T-cell (primary cell): Measurements from ENCODE around the gene GPR89A. TPM values are rescaled to one million over a fixed set of nuclear protein-coding genes. Genes with fewer than 3 reads are reported as not detected.
A peak's percentile ranks its signal among the peaks of the same experiment; 100 is the strongest.

ENCODE experiments used
- ATAC-seq, 4 experiments: fragments of 200-7000 bp in 3 of 4; fragments of 150-1000 bp in 1 of 4; cut with Tn5 transposase; replicated peaks in 1 of 4; 1 replicate in 3 of 4; 2 replicates in 1 of 4; pipeline ENCODE4 v1.10.0; 2021; ENCODE audit warnings: moderate library complexity in 3 of 4, mild to moderate bottlenecking in 2 of 4, moderate number of reproducible peaks in 1 of 4
- CTCF ChIA-PET, 2 donors: fragments of 300-600 bp; sonication (Branson Sonifier 250); formaldehyde crosslinking; loops; one replicate each; lab custom pipeline; 2022; ENCODE audit warnings: antibody characterized with exemption in 2 of 2; lab: Charles Lee
- POLR2A ChIA-PET, 2 donors: fragments of 300-600 bp; sonication (Branson Sonifier 250); formaldehyde crosslinking; loops; one replicate each; lab custom pipeline; 2022; ENCODE audit warnings: antibody characterized with exemption in 2 of 2; lab: Charles Lee
- DNase-seq, 35 experiments: peaks; one replicate each; pipeline versions ENCODE4 v3.0.0 to v3.0.0-alpha.2; 2013 to 2023
- H3K27ac ChIP-seq: one replicate; pipeline ENCODE4 v1.5.1; 2013; ENCODE audit warnings: low read length
- H3K27me3 ChIP-seq, 2 experiments: replicated peaks in 1 of 2; 1 replicate in 1 of 2; 2 replicates in 1 of 2; pipeline versions ENCODE4 v1.6.1 to v1.7.0; 2013; ENCODE audit warnings: low read length in 1 of 2, mixed read lengths in 1 of 2; ENCODE audit not compliant: control insufficient read depth in 2 of 2, insufficient read depth in 2 of 2; ENCODE audit errors: extremely low read depth in 1 of 2
- H3K36me3 ChIP-seq, 2 donors: 1 replicate in 1 of 2; 2 replicates in 1 of 2; pipeline versions ENCODE4 v1.6.1 to v1.7.0; 2013; ENCODE audit warnings: low read length in 1 of 2; ENCODE audit not compliant: control insufficient read depth in 2 of 2, insufficient read depth in 1 of 2; ENCODE audit errors: extremely low read depth in 1 of 2
- H3K4me1 ChIP-seq, 2 experiments: 1 replicate in 1 of 2; 2 replicates in 1 of 2; pipeline versions ENCODE4 v1.6.1 to v1.7.0; 2013; ENCODE audit warnings: low read length in 2 of 2, mixed read lengths in 1 of 2; ENCODE audit not compliant: insufficient read depth in 2 of 2, control insufficient read depth in 1 of 2; ENCODE audit errors: extremely low read depth in 1 of 2
- H3K4me3 ChIP-seq, 2 donors: 1 replicate in 1 of 2; 2 replicates in 1 of 2; pipeline versions ENCODE4 v1.5.1 to v1.7.0; 2013; ENCODE audit warnings: mild to moderate bottlenecking in 2 of 2, low read length in 1 of 2, moderate library complexity in 1 of 2; ENCODE audit not compliant: control insufficient read depth in 1 of 2; ENCODE audit errors: extremely low read depth in 1 of 2
- H3K9me3 ChIP-seq: 2 replicates; pipeline ENCODE4 v1.7.0; 2013
- H3K27ac Mint-ChIP-seq, 2 donors: one replicate each; pipeline ENCODE4 v1.8.0; 2020 to 2021; ENCODE audit warnings: mild to moderate bottlenecking in 2 of 2, mixed read lengths in 2 of 2
- H3K27me3 Mint-ChIP-seq, 2 donors: one replicate each; pipeline ENCODE4 v1.8.0; 2021 to 2022; ENCODE audit warnings: mixed read lengths in 2 of 2
- H3K36me3 Mint-ChIP-seq: one replicate; pipeline ENCODE4 v1.8.0; 2021; ENCODE audit warnings: mixed read lengths
- H3K4me1 Mint-ChIP-seq, 3 donors: one replicate each; pipeline ENCODE4 v1.8.0; 2020 to 2022; ENCODE audit warnings: mixed read lengths in 3 of 3, mild to moderate bottlenecking in 1 of 3
- H3K4me3 Mint-ChIP-seq, 3 donors: one replicate each; pipeline ENCODE4 v1.8.0; 2020 to 2022; ENCODE audit warnings: mild to moderate bottlenecking in 3 of 3, mixed read lengths in 3 of 3, moderate library complexity in 3 of 3
- H3K9me3 Mint-ChIP-seq, 3 donors: one replicate each; pipeline ENCODE4 v1.8.0; 2020 to 2022; ENCODE audit warnings: mixed read lengths in 3 of 3
- WGBS: methylation state at CpG from one replicate; pipeline ENCODE4 v1.1.5; 2013; ENCODE audit warnings: missing lambda C conversion rate; ENCODE audit not compliant: insufficient coverage; 5-methylcytosine and 5-hydroxymethylcytosine counted together
- total RNA-seq, 35 experiments: library from RNA in 6 of 35; stranded (reverse) in 6 of 35; fragments of 120-200 nt in 1 of 35; gene quantifications; one replicate each; pipeline versions ENCODE4 v1.2.1 to v1.2.4 and lab custom pipeline; 2013 to 2026

GPR89A gene
- total RNA-seq, 5 donors from 2014 or later (not counting 1 experiment from before 2014, with no cell fraction given), result 30.3 to 46.2 (median 35.0) TPM

DNA sequence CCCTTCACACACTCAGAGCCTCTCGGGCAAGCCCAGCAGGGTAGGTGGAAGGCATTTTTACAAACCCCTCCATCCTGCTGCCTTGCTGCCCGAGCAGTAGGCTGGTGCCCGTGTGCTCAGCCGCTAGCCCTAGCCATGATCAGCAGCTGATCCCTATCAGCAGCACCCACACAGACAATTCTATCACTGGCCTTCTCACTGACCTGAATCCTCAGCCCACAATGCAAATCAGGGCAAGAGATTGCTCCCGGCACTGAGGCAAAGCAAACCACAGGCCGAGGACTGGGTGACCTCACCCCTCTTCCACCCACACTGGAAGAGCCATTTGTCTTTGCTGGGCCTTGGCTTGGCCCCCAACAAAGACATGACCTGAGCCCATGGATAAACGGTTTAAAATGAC is 100.3 kb downstream of the GPR89A start:
- Histone ChIP-seq H3K27ac (no peak overlapping the region), H3K4me3 (no peak overlapping the region), H3K36me3 (no peaks in the 10 kb centered on the region), H3K9me3 (no peaks in the 10 kb centered on the region), H3K4me1 (no peaks in the 10 kb centered on the region), H3K27me3 (no peaks in the 10 kb centered on the region)
- ChIA-PET POLR2A (no interaction called here), CTCF (no interaction called here)
- no peaks in the 10 kb centered on the region for H3K9me3 Mint-ChIP-seq
- WGBS, result 46% methylated on average over 5 of the region's 7 CpGs
- no peaks in the 10 kb centered on the region for H3K36me3 Mint-ChIP-seq
- H3K27me3 Mint-ChIP-seq, result no peaks in the 10 kb centered on the region
- ATAC-seq (no peak), DNase-seq (no peak)
- H3K4me1 Mint-ChIP-seq, result no peaks in the 10 kb centered on the region
- no peak overlapping the region for H3K4me3 Mint-ChIP-seq
- no peak overlapping the region for H3K27ac Mint-ChIP-seq

DNA sequence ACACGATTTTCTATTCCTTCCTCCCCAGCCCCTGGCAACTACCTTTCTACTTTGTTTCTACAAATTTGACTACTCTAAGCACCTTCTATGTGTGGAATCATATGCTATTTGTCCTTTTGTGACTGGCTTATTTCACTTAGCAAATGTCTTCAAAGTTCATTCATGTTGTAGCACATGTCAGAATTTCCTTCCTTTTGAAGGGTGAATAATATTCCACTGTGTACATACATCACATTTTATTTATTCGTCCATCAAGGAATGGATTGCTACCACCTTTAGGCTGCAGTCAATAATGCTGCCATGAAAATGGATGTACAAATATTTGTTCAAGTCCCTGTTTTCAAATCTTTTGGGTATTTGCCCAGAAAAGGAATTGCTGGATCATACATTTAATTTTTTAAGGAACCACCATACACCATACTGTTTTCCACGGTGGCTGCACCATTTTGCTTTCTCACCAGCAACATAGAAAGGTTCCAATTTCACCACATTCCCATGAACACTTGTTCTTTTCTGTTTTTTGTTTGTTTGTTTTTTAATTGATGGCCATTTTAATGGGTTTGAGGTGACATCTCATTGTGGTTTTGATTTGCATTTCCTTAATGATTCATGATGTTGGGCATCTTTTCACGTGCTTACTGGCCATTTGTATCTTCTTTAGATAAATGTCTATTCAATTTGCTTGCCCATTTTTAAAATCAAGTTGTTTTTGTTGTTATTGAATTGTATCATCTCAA is 102.7 kb downstream of the GPR89A start:
- POLR2A ChIA-PET, result no interaction called here
- Mint-ChIP-seq H3K9me3 (no peaks in the 10 kb centered on the region), H3K36me3 (no peaks in the 10 kb centered on the region), H3K27me3 (no peaks in the 10 kb centered on the region), H3K4me1 (no peaks in the 10 kb centered on the region), H3K4me3 (no peak overlapping the region), H3K27ac (no peak overlapping the region)
- DNase-seq (no peak), ATAC-seq (no peak)
- no peaks in the 10 kb centered on the region for H3K9me3 ChIP-seq
- H3K27me3 ChIP-seq, result no peaks in the 10 kb centered on the region
- H3K36me3 ChIP-seq, result no peaks in the 10 kb centered on the region
- no CpG with 5 or more reads among the region's 4 CpGs for WGBS
- H3K4me1 ChIP-seq, result peaks cover 0 to 3% of the 10 kb centered on the region in 2 experiments
- no peak overlapping the region for H3K27ac ChIP-seq
- CTCF ChIA-PET, result no interaction called here
- H3K4me3 ChIP-seq, result no peak overlapping the region

DNA sequence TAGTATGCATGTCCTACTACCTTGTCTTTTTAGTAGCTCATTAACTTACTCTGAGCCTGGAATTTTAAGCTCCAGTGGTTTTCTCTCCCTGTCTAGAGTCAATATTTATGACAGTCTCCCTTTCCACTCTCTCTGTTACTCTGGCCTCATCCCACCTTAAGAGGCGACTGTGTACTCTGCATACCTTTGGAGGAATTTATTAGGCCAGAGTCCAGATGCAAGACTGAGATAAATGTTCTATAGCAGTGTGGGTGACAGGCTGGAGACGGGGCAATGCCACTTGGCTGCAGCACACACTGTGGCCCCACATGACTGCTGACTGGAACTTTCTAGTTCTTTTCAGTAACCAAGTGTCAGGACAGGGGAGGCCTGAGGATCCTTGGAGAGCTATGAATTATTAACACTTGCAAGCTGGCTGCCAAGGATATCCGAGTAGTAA is 103.4 kb downstream of the GPR89A start:
- peaks cover 0 to 9% of the 10 kb centered on the region in 2 experiments for H3K4me1 ChIP-seq
- no peaks in the 10 kb centered on the region for H3K9me3 ChIP-seq
- ChIA-PET CTCF (no interaction called here), POLR2A (no interaction called here)
- H3K27ac ChIP-seq, result no peak overlapping the region
- no peaks in the 10 kb centered on the region for H3K4me1 Mint-ChIP-seq
- H3K36me3 Mint-ChIP-seq, result no peaks in the 10 kb centered on the region
- no peaks in the 10 kb centered on the region for H3K9me3 Mint-ChIP-seq
- H3K4me3 Mint-ChIP-seq, result no peak overlapping the region
- H3K27ac Mint-ChIP-seq, result no peak overlapping the region
- H3K4me3 ChIP-seq, result no peak overlapping the region
- 100% methylated on average over 1 of the region's 3 CpGs for WGBS
- DNase-seq, result no peak
- no peak for ATAC-seq
- no peaks in the 10 kb centered on the region for H3K36me3 ChIP-seq
- no peaks in the 10 kb centered on the region for H3K27me3 Mint-ChIP-seq
- H3K27me3 ChIP-seq, result no peaks in the 10 kb centered on the region

GRCh38 chr1:145714524-145715111 is 106.8 kb downstream of the GPR89A start:
- WGBS, result 79% methylated on average over 4 of the region's 6 CpGs
- peaks cover 0 to 37% of the 10 kb centered on the region in 2 experiments for H3K4me1 ChIP-seq
- Mint-ChIP-seq H3K27me3 (peaks cover 0 to 5% of the 10 kb centered on the region in 2 donors), H3K36me3 (no peaks in the 10 kb centered on the region), H3K27ac (no peak overlapping the region), H3K9me3 (no peaks in the 10 kb centered on the region), H3K4me3 (no peak overlapping the region), H3K4me1 (peaks cover 0 to 14% (median 11%) of the 10 kb centered on the region in 3 donors)
- no peaks in the 10 kb centered on the region for H3K9me3 ChIP-seq
- POLR2A ChIA-PET, result no interaction called here
- H3K36me3 ChIP-seq, result no peaks in the 10 kb centered on the region
- DNase-seq, result no peak
- H3K27ac ChIP-seq, result no peak overlapping the region
- CTCF ChIA-PET, result interaction anchor here in 1 of 2 donors (0.6 kb wide), 2 partner anchors 29 to 61 kb away, joined by 3 read pairs; no protein-coding TSS in a partner anchor
- no peaks in the 10 kb centered on the region for H3K27me3 ChIP-seq
- ATAC-seq, result no peak
- no peak overlapping the region for H3K4me3 ChIP-seq

DNA sequence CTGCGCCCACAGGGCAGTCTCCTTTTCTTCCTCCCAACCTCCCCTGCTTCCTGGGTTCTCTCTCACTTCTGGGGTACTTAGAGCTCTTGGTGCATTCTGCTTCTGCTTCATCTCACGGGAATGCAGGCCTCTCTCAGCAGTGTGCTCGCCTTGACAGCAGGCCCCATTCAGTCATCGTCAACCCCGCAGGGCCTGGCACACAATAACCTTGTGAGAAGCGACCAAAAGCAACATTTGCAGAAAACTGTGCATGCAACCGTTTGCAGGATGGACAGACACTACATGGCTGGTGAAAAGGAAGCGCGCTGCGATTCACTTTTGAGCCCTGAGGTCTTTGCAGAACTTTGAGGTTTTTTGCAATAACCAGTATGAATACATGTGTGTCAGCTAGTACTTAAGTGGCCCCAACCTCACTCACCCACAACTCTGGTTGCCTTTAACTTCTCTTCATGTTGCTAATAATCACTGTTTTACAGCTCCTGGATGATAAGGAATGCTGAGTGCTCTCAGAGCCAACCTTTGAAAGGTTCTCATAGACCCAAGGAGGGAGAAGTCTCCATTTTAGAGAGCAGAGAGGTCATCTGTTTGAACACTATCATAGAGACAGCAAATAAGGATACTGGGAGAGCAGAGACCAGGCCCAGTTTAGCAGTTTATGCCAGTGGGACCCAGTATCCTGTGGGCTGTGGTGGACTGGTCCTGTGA is 109.0 kb downstream of the GPR89A start:
- peak overlapping the region in 1 of 2 donors; percentile 35 for H3K27ac Mint-ChIP-seq

DNA sequence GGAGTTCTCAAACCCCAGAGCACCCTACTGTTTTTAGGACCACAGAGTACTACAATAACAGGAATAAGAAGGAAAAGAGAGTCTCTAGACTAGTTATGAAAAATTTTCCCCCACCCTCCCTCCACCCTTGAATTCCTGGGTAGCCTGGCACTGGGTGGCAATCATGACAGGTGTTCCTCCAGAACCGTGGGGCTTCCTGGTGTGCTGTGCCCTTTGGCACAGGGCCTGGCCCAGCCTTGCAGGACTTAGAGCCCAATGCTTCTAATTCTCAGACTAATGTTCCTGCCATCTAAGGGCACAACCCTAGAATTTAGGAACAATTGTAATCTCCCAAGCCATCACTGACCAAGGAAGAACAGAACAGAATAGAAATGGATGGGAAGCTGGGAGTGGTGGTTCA is 110.0 kb downstream of the GPR89A start:
- peaks cover 0 to 16% of the 10 kb centered on the region in 2 experiments for H3K27me3 ChIP-seq
- no peak for DNase-seq
- no peak overlapping the region for H3K27ac Mint-ChIP-seq
- H3K9me3 Mint-ChIP-seq, result no peaks in the 10 kb centered on the region
- no peak overlapping the region for H3K4me3 ChIP-seq
- no peaks in the 10 kb centered on the region for H3K9me3 ChIP-seq
- H3K4me1 ChIP-seq, result peaks cover 0 to 58% of the 10 kb centered on the region in 2 experiments
- H3K27me3 Mint-ChIP-seq, result peaks cover 10 to 16% of the 10 kb centered on the region in 2 donors
- no peak for ATAC-seq
- H3K36me3 Mint-ChIP-seq, result no peaks in the 10 kb centered on the region
- no peak overlapping the region for H3K4me3 Mint-ChIP-seq
- no peaks in the 10 kb centered on the region for H3K36me3 ChIP-seq
- ChIA-PET POLR2A (no interaction called here), CTCF (no interaction called here)
- peaks cover 10 to 30% (median 25%) of the 10 kb centered on the region in 3 donors for H3K4me1 Mint-ChIP-seq
- peak overlapping the region; percentile 29 for H3K27ac ChIP-seq
- WGBS, result 88% methylated on average over 1 of the region's 1 CpG

More for the DNA sequence above, 109.0 kb downstream of the GPR89A start:
- DNase-seq, result peak in 1 of 35 experiments; percentile 3
- ChIA-PET POLR2A (no interaction called here), CTCF (no interaction called here)
- Mint-ChIP-seq H3K36me3 (no peaks in the 10 kb centered on the region), H3K27me3 (peaks cover 8 to 14% of the 10 kb centered on the region in 2 donors), H3K9me3 (no peaks in the 10 kb centered on the region), H3K4me3 (no peak overlapping the region), H3K4me1 (peaks cover 9 to 30% (median 25%) of the 10 kb centered on the region in 3 donors)
- WGBS, result 71% methylated on average over 7 of the region's 10 CpGs
- Histone ChIP-seq H3K36me3 (no peaks in the 10 kb centered on the region), H3K4me3 (no peak overlapping the region), H3K9me3 (no peaks in the 10 kb centered on the region), H3K27ac (no peak overlapping the region), H3K4me1 (peaks cover 0 to 55% of the 10 kb centered on the region in 2 experiments), H3K27me3 (peaks cover 0 to 16% of the 10 kb centered on the region in 2 experiments)
- no peak for ATAC-seq
